Measurements from ENCODE around the gene DENND1A.

- TF ChIP-seq ZNF512 (CRISPR knock-in tag; IDR thresholded peaks at IDR 0.05) (no peak), EZH2 (conservative IDR thresholded peaks at IDR 0.05; ENCODE audit: low read depth, low read length) (no peak)
Observed at GRCh38 chr9:123586275-123586674, 343.7 kb downstream of the DENND1A start.
